Measurements from ENCODE around the gene B3GALNT2.

The B3GALNT2 gene

GRCh38 chr1:235423214-235423652 lies 81.0 kb downstream of the B3GALNT2 start:
- H3K9me3 Mint-ChIP-seq, result no peaks in the 10 kb centered on the region
- DNase-seq (ENCODE audit: low spot score in 2 of 2), result no peak
- H3K36me3 Mint-ChIP-seq, result peaks cover 3% of the 10 kb centered on the region
- H3K4me3 Mint-ChIP-seq, result no peak overlapping the region
- ATAC-seq (ENCODE audit: low read depth), result peak; percentile 59
- peaks cover 19% of the 10 kb centered on the region for H3K4me1 Mint-ChIP-seq
- peak overlapping the region; percentile 49 for H3K27ac Mint-ChIP-seq
- H3K27me3 Mint-ChIP-seq, result no peaks in the 10 kb centered on the region

- no peaks in the 10 kb centered on the region for H3K27me3 Mint-ChIP-seq
- no peaks in the 10 kb centered on the region for H3K9me3 Mint-ChIP-seq
- no peak overlapping the region for H3K4me3 Mint-ChIP-seq
- H3K27ac Mint-ChIP-seq, result no peak overlapping the region
- DNase-seq (ENCODE audit: low spot score in 2 of 2) (no peak), ATAC-seq (ENCODE audit: low read depth) (no peak)
- H3K36me3 Mint-ChIP-seq, result peaks cover 3% of the 10 kb centered on the region
- peaks cover 14% of the 10 kb centered on the region for H3K4me1 Mint-ChIP-seq
Measured at GRCh38 chr1:235421751-235422150, 82.5 kb downstream of the B3GALNT2 start.

- Mint-ChIP-seq H3K4me3 (no peak overlapping the region), H3K27me3 (no peaks in the 10 kb centered on the region), H3K27ac (no peak overlapping the region), H3K9me3 (no peaks in the 10 kb centered on the region), H3K36me3 (peaks cover 2% of the 10 kb centered on the region), H3K4me1 (no peaks in the 10 kb centered on the region)
- DNase-seq (ENCODE audit: low spot score in 2 of 2) (peak; percentile 62 to 67), ATAC-seq (ENCODE audit: low read depth) (peak; percentile 58)
Measured at GRCh38 chr1:235417086-235417697, 87.1 kb downstream of the B3GALNT2 start.

- peaks cover 2% of the 10 kb centered on the region for H3K36me3 Mint-ChIP-seq
- no peaks in the 10 kb centered on the region for H3K4me1 Mint-ChIP-seq
- H3K9me3 Mint-ChIP-seq, result no peaks in the 10 kb centered on the region
- H3K27ac Mint-ChIP-seq, result no peak overlapping the region
- ATAC-seq (ENCODE audit: low read depth) (no peak), DNase-seq (ENCODE audit: low spot score in 2 of 2) (no peak)
- no peak overlapping the region for H3K4me3 Mint-ChIP-seq
- H3K27me3 Mint-ChIP-seq, result no peaks in the 10 kb centered on the region
Measured at GRCh38 chr1:235416662-235417049, 87.6 kb downstream of the B3GALNT2 start.

- peak; percentile 85 for ATAC-seq (ENCODE audit: low read depth)
- Mint-ChIP-seq H3K27ac (no peak overlapping the region), H3K36me3 (peaks cover 2% of the 10 kb centered on the region), H3K27me3 (no peaks in the 10 kb centered on the region), H3K9me3 (no peaks in the 10 kb centered on the region), H3K4me1 (no peaks in the 10 kb centered on the region), H3K4me3 (no peak overlapping the region)
- DNase-seq (ENCODE audit: low spot score in 2 of 2), result peak; percentile 42 to 52
Measured at GRCh38 chr1:235415008-235415904, 89.0 kb downstream of the B3GALNT2 start.

- DNase-seq (ENCODE audit: low spot score in 2 of 2) (no peak), ATAC-seq (ENCODE audit: low read depth) (no peak)
- Mint-ChIP-seq H3K27me3 (no peaks in the 10 kb centered on the region), H3K9me3 (no peaks in the 10 kb centered on the region), H3K27ac (no peak overlapping the region), H3K4me3 (no peak overlapping the region), H3K4me1 (no peaks in the 10 kb centered on the region), H3K36me3 (peaks cover 2% of the 10 kb centered on the region)
Measured at GRCh38 chr1:235411489-235412486, 92.5 kb downstream of the B3GALNT2 start.

- Mint-ChIP-seq H3K9me3 (no peaks in the 10 kb centered on the region), H3K4me1 (no peaks in the 10 kb centered on the region), H3K27ac (no peak overlapping the region), H3K4me3 (no peak overlapping the region), H3K36me3 (peaks cover 2% of the 10 kb centered on the region), H3K27me3 (no peaks in the 10 kb centered on the region)
- no peak for DNase-seq (ENCODE audit: low spot score in 2 of 2)
- no peak for ATAC-seq (ENCODE audit: low read depth)
Measured at GRCh38 chr1:235410467-235410866, 93.8 kb downstream of the B3GALNT2 start.

GRCh38 chr1:235409042-235409820 lies 95.0 kb downstream of the B3GALNT2 start:
- H3K27me3 Mint-ChIP-seq, result no peaks in the 10 kb centered on the region
- H3K4me3 Mint-ChIP-seq, result no peak overlapping the region
- no peak overlapping the region for H3K27ac Mint-ChIP-seq
- DNase-seq (ENCODE audit: low spot score in 2 of 2) (no peak), ATAC-seq (ENCODE audit: low read depth) (no peak)
- H3K9me3 Mint-ChIP-seq, result no peaks in the 10 kb centered on the region
- H3K36me3 Mint-ChIP-seq, result peaks cover 2% of the 10 kb centered on the region
- no peaks in the 10 kb centered on the region for H3K4me1 Mint-ChIP-seq

GRCh38 chr1:235408503-235408960 lies 95.7 kb downstream of the B3GALNT2 start:
- no peaks in the 10 kb centered on the region for H3K4me1 Mint-ChIP-seq
- ATAC-seq (ENCODE audit: low read depth) (no peak), DNase-seq (ENCODE audit: low spot score in 2 of 2) (no peak)
- H3K27ac Mint-ChIP-seq, result no peak overlapping the region
- no peaks in the 10 kb centered on the region for H3K27me3 Mint-ChIP-seq
- H3K4me3 Mint-ChIP-seq, result no peak overlapping the region
- no peaks in the 10 kb centered on the region for H3K9me3 Mint-ChIP-seq
- H3K36me3 Mint-ChIP-seq, result peaks cover 2% of the 10 kb centered on the region

GRCh38 chr1:235407419-235407818 lies 96.8 kb downstream of the B3GALNT2 start:
- H3K9me3 Mint-ChIP-seq, result no peaks in the 10 kb centered on the region
- H3K36me3 Mint-ChIP-seq, result peaks cover 3% of the 10 kb centered on the region
- H3K4me3 Mint-ChIP-seq, result no peak overlapping the region
- ATAC-seq (ENCODE audit: low read depth), result no peak
- H3K4me1 Mint-ChIP-seq, result no peaks in the 10 kb centered on the region
- no peaks in the 10 kb centered on the region for H3K27me3 Mint-ChIP-seq
- no peak for DNase-seq (ENCODE audit: low spot score in 2 of 2)
- H3K27ac Mint-ChIP-seq, result no peak overlapping the region

- Mint-ChIP-seq H3K36me3 (peaks cover 5% of the 10 kb centered on the region), H3K4me3 (no peak overlapping the region), H3K27me3 (no peaks in the 10 kb centered on the region), H3K27ac (no peak overlapping the region), H3K9me3 (no peaks in the 10 kb centered on the region), H3K4me1 (no peaks in the 10 kb centered on the region)
- no peak for DNase-seq (ENCODE audit: low spot score in 2 of 2)
- no peak for ATAC-seq (ENCODE audit: low read depth)
Measured at GRCh38 chr1:235404190-235404589, 100.1 kb downstream of the B3GALNT2 start.

GRCh38 chr1:235403593-235403992 lies 100.7 kb downstream of the B3GALNT2 start:
- H3K9me3 Mint-ChIP-seq, result no peaks in the 10 kb centered on the region
- DNase-seq (ENCODE audit: low spot score in 2 of 2) (no peak), ATAC-seq (ENCODE audit: low read depth) (no peak)
- H3K27me3 Mint-ChIP-seq, result no peaks in the 10 kb centered on the region
- H3K27ac Mint-ChIP-seq, result no peak overlapping the region
- H3K4me3 Mint-ChIP-seq, result no peak overlapping the region
- H3K36me3 Mint-ChIP-seq, result peaks cover 5% of the 10 kb centered on the region
- H3K4me1 Mint-ChIP-seq, result no peaks in the 10 kb centered on the region
